ENCODE results near the gene LYPLA2.
A peak's percentile ranks its signal among the peaks of the same experiment; 100 is the strongest.
"Not testable (repeated sequence)": the region's sequence is repeated elsewhere in the genome, so short reads cannot be mapped to it uniquely, and the experiment has no call there.

The LYPLA2 gene

GRCh38 chr1:23793018-23793781 is 2.3 kb downstream of the LYPLA2 start:
- no peak for TF ChIP-seq ZNF274 (IDR thresholded peaks at IDR 0.05; ENCODE audit: low read depth, low read length)
- no peak overlapping the region for H3K4me3 ChIP-seq (ENCODE audit: low read length)

GRCh38 chr1:23793861-23794731 is 3.2 kb downstream of the LYPLA2 start:
- no peak overlapping the region for H3K4me3 ChIP-seq (ENCODE audit: low read length)
- no peak for TF ChIP-seq ZNF274 (IDR thresholded peaks at IDR 0.05; ENCODE audit: low read depth, low read length)

- not testable (repeated sequence) for H3K4me3 ChIP-seq (ENCODE audit: low read length)
Measured at GRCh38 chr1:23794732-23795182, 3.8 kb downstream of the LYPLA2 start.

- no peak for TF ChIP-seq ZNF274 (IDR thresholded peaks at IDR 0.05; ENCODE audit: low read depth, low read length)
- no peak overlapping the region for H3K4me3 ChIP-seq (ENCODE audit: low read length)
Measured at GRCh38 chr1:23795676-23796465, 4.9 kb downstream of the LYPLA2 start.

GRCh38 chr1:23796466-23797271 is 5.7 kb downstream of the LYPLA2 start:
- H3K4me3 ChIP-seq (ENCODE audit: low read length), result no peak overlapping the region
- no peak for TF ChIP-seq ZNF274 (IDR thresholded peaks at IDR 0.05; ENCODE audit: low read depth, low read length)

GRCh38 chr1:23797478-23798448 is 6.8 kb downstream of the LYPLA2 start:
- H3K4me3 ChIP-seq (ENCODE audit: low read length), result no peak overlapping the region
- no peak for TF ChIP-seq ZNF274 (IDR thresholded peaks at IDR 0.05; ENCODE audit: low read depth, low read length)

GRCh38 chr1:23798662-23799142 is 7.8 kb downstream of the LYPLA2 start:
- TF ChIP-seq ZNF274 (IDR thresholded peaks at IDR 0.05; ENCODE audit: low read depth, low read length), result no peak
- no peak overlapping the region for H3K4me3 ChIP-seq (ENCODE audit: low read length)

- no peak for TF ChIP-seq ZNF274 (IDR thresholded peaks at IDR 0.05; ENCODE audit: low read depth, low read length)
- peak overlapping the region; percentile 91; the same call in 1 of the 2 replicates for H3K4me3 ChIP-seq (ENCODE audit: low read length)
Measured at GRCh38 chr1:23799255-23799569, 8.3 kb downstream of the LYPLA2 start.

- no peak for TF ChIP-seq ZNF274 (IDR thresholded peaks at IDR 0.05; ENCODE audit: low read depth, low read length)
- H3K4me3 ChIP-seq (ENCODE audit: low read length), result peak overlapping the region; percentile 91
Measured at GRCh38 chr1:23799570-23800399, 8.8 kb downstream of the LYPLA2 start.

GRCh38 chr1:23800400-23801337 is 9.7 kb downstream of the LYPLA2 start, which contains the start of gene GALE:
Gene GALE (minus strand): TSS chr1:23800754. CDS start chr1:23799007, 1,747 bp downstream.
- peak within 1 kb of the TSS; percentile 91 for H3K4me3 ChIP-seq (ENCODE audit: low read length)
- no peak for TF ChIP-seq ZNF274 (IDR thresholded peaks at IDR 0.05; ENCODE audit: low read depth, low read length)
